Activated CD8-positive, alpha-beta T cell treated with anti-CD3 and anti-CD28 coated beads for 36 hours (primary cell): ENCODE results near the gene MYLK. TPM values are rescaled to one million over a fixed set of nuclear protein-coding genes. Genes with fewer than 3 reads are reported as not detected.

Experiments used
- ATAC-seq: fragments of 200-7000 bp; cut with Tn5 transposase; one replicate; pipeline ENCODE4 v1.10.0; 2021; ENCODE audit warnings: mild to moderate bottlenecking, moderate library complexity
- CTCF ChIA-PET: fragments of 350-600 bp; sonication (Branson Sonifier 250); formaldehyde crosslinking; loops from one replicate; lab custom pipeline; 2021; ENCODE audit warnings: antibody characterized with exemption; lab: Charles Lee
- POLR2A ChIA-PET: fragments of 350-600 bp; sonication (Branson Sonifier 250); formaldehyde crosslinking; loops from one replicate; lab custom pipeline; 2021; ENCODE audit warnings: antibody characterized with exemption; lab: Charles Lee
- DNase-seq: peaks from one replicate; pipeline ENCODE4 v3.0.0-alpha.2; 2020
- H3K27ac Mint-ChIP-seq: one replicate; pipeline ENCODE4 v1.8.0; 2021; ENCODE audit warnings: mild to moderate bottlenecking, mixed read lengths
- H3K27me3 Mint-ChIP-seq: one replicate; pipeline ENCODE4 v1.8.0; 2021; ENCODE audit warnings: mixed read lengths
- H3K36me3 Mint-ChIP-seq: one replicate; pipeline ENCODE4 v1.8.0; 2021; ENCODE audit warnings: low read depth, mixed read lengths
- H3K4me1 Mint-ChIP-seq: one replicate; pipeline ENCODE4 v1.8.0; 2021; ENCODE audit warnings: low read depth, mixed read lengths
- H3K4me3 Mint-ChIP-seq: one replicate; pipeline ENCODE4 v1.8.0; 2021; ENCODE audit warnings: mild to moderate bottlenecking, moderate library complexity, mixed read lengths
- H3K9me3 Mint-ChIP-seq: one replicate; pipeline ENCODE4 v1.8.0; 2021; ENCODE audit warnings: mixed read lengths
- intact Hi-C: fragments of 100-400 bp; cut with micrococcal nuclease; formaldehyde crosslinking; loops from one replicate; pipeline ENCODE4 v1.10.0; 2022
- total RNA-seq, 2 experiments: library from RNA; stranded (reverse); gene quantifications; one replicate each; pipeline ENCODE4 v1.2.3, GENCODE V29; 2021
- TF ChIP-seq, protein P1 (sequence below): fragments of 200-600 bp; IDR thresholded peaks from one replicate; pipeline ENCODE4 v1.8.0; 2022; ENCODE audit warnings: antibody characterized with exemption, mild to moderate bottlenecking

MYLK gene
- total RNA-seq, 2 experiments from 2014 or later = 0.34 TPM; not detected in 1

DNA sequence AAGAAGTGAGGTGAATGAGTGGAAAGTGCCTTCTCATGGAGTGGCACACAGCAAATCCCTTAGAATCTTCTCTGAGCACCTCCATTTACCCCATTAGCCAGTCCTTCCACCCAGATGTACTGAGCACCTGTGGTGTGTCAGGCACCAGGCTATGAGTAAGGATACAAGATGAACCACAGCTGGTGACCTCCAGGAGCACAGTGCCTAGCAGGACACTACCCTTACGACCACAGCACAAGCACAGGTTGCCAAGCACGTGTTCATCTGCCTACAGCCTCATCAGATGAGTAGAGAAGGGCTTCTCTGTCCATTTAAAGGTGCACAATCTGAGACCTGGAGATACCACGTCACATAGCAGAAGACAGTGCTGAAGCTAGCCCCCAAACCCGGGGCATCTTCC, 6.2 kb downstream of the MYLK start:
- ChIA-PET POLR2A (no interaction called here), CTCF (no interaction called here)
- intact Hi-C loops = no loop called here
- Mint-ChIP-seq H3K4me3 (no peak overlapping the region), H3K9me3 (no peaks in the 10 kb centered on the region), H3K27me3 (peaks cover 16% of the 10 kb centered on the region), H3K4me1 (no peaks in the 10 kb centered on the region), H3K27ac (no peak overlapping the region), H3K36me3 (no peaks in the 10 kb centered on the region)
- TF ChIP-seq, protein P1, sequence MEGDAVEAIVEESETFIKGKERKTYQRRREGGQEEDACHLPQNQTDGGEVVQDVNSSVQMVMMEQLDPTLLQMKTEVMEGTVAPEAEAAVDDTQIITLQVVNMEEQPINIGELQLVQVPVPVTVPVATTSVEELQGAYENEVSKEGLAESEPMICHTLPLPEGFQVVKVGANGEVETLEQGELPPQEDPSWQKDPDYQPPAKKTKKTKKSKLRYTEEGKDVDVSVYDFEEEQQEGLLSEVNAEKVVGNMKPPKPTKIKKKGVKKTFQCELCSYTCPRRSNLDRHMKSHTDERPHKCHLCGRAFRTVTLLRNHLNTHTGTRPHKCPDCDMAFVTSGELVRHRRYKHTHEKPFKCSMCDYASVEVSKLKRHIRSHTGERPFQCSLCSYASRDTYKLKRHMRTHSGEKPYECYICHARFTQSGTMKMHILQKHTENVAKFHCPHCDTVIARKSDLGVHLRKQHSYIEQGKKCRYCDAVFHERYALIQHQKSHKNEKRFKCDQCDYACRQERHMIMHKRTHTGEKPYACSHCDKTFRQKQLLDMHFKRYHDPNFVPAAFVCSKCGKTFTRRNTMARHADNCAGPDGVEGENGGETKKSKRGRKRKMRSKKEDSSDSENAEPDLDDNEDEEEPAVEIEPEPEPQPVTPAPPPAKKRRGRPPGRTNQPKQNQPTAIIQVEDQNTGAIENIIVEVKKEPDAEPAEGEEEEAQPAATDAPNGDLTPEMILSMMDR = no peak
- no peak for ATAC-seq
- DNase-seq = no peak

DNA sequence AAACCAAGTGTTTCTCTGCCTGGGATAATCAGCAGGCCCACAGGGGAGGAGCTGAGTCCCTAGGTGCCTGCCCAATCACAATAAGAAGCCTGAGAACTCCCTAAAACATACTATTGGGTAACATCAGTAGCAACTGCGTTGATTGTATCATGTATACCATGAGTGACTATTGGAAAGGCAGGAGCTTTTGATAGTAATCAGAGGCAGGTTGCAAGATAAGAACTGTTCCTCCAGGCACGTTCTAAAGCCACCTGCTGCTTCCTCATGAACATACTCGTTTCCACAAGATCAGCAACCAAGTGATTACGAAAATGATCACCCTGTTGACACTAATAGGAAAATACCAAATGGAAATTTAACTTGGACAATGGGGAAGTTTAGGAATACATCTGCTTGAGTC, 6.7 kb downstream of the MYLK start:
- Mint-ChIP-seq H3K36me3 (no peaks in the 10 kb centered on the region), H3K27me3 (peaks cover 11% of the 10 kb centered on the region), H3K4me1 (no peaks in the 10 kb centered on the region), H3K4me3 (no peak overlapping the region), H3K9me3 (no peaks in the 10 kb centered on the region), H3K27ac (no peak overlapping the region)
- ATAC-seq (no peak), DNase-seq (no peak)
- TF ChIP-seq, protein P1 = no peak
- CTCF ChIA-PET = no interaction called here
- POLR2A ChIA-PET = no interaction called here
- intact Hi-C loops = no loop called here

DNA sequence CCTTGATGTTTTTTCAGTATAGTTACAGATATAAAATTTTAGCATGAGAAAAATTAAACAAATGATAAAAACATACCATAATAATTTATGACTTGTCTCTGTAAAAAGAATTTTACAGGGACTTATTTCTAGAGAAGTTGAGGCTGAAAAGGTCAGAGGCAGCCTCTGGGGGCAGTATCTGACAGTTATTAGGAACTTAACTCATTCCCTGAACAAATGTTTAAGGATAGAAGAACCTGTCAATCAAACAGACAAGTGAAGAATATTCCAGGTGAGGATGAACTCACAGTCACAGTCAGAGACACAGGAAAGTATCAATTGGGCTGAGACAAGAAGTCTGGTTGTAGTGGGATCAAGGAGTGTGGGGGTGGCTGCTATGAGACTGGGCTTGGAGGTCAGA, 7.3 kb downstream of the MYLK start:
- ChIA-PET CTCF (no interaction called here), POLR2A (no interaction called here)
- H3K27ac Mint-ChIP-seq = no peak overlapping the region
- no peak overlapping the region for H3K4me3 Mint-ChIP-seq
- H3K4me1 Mint-ChIP-seq = no peaks in the 10 kb centered on the region
- H3K9me3 Mint-ChIP-seq = no peaks in the 10 kb centered on the region
- H3K27me3 Mint-ChIP-seq = peaks cover 7% of the 10 kb centered on the region
- ATAC-seq = no peak
- H3K36me3 Mint-ChIP-seq = no peaks in the 10 kb centered on the region
- TF ChIP-seq, protein P1 = no peak
- intact Hi-C loops = no loop called here
- no peak for DNase-seq

DNA sequence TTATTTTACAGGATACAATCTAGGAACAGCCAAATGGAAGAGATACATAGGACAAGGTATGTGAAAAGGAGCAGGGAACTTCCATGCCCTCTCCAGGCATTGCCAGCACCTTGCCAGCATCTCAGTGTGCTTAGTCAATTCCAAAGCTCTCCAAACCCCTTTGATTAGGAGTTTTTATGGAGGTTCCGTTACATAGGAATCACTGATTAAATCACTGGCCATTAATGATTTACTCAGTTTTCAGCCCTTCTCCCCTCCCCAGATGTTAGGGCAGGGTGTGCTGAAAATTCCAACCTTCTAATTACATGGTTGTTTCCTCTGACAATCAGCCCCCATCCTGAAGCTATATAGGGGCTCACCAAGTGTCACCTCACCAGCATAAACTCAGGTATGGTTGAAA, 11.5 kb downstream of the MYLK start:
- TF ChIP-seq, protein P1 = no peak
- no peak for ATAC-seq
- H3K36me3 Mint-ChIP-seq = no peaks in the 10 kb centered on the region
- ChIA-PET CTCF (no interaction called here), POLR2A (interaction anchor here (0.8 kb wide), 1 partner anchor 239 kb away, joined by 3 read pairs; no protein-coding TSS in a partner anchor)
- no peaks in the 10 kb centered on the region for H3K4me1 Mint-ChIP-seq
- no peak overlapping the region for H3K27ac Mint-ChIP-seq
- H3K27me3 Mint-ChIP-seq = peaks cover 4% of the 10 kb centered on the region
- intact Hi-C loops = no loop called here
- H3K4me3 Mint-ChIP-seq = no peak overlapping the region
- peaks cover 5% of the 10 kb centered on the region for H3K9me3 Mint-ChIP-seq
- no peak for DNase-seq

DNA sequence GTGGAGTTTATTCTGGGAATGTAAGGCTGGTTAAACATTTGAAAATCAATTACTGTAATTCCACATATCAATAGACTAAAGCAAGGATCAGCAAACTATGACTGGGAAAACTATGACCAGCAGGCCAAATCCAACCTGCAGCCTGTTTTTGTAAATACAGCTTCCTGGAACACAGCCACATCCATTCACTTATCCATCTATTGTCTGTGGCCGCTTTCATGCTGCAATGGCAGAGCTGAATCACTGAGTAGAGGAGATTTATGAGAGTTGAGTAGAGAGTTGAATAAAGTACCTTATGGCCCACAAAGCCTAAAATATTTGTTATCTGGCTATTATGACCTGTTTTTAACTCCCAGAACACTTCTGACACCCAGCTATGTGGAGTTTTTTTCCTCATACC, 12.2 kb downstream of the MYLK start:
- Mint-ChIP-seq H3K36me3 (no peaks in the 10 kb centered on the region), H3K4me1 (no peaks in the 10 kb centered on the region), H3K27ac (no peak overlapping the region), H3K9me3 (peaks cover 5% of the 10 kb centered on the region), H3K27me3 (peaks cover 4% of the 10 kb centered on the region), H3K4me3 (no peak overlapping the region)
- TF ChIP-seq, protein P1 = no peak
- no peak for DNase-seq
- POLR2A ChIA-PET = no interaction called here
- intact Hi-C loops = no loop called here
- CTCF ChIA-PET = no interaction called here
- no peak for ATAC-seq
